ENCODE results near the gene KLHL41. TPM values are rescaled to one million over a fixed set of nuclear protein-coding genes. Genes with fewer than 3 reads are reported as not detected.
"Not testable (repeated sequence)": the region's sequence is repeated elsewhere in the genome, so short reads cannot be mapped to it uniquely, and the experiment has no call there.

Gene KLHL41
- polyA plus RNA-seq, 3 donors: 0.45 to 1.5 (median 0.45) TPM

GRCh38 chr2:169495310-169495928, 14.1 kb upstream of the KLHL41 start:
- 97 to 99% (median 99%) methylated on average over 5 of the region's 5 CpGs for WGBS, 3 donors
- no peak overlapping the region for H3K27ac ChIP-seq (ENCODE audit: low read depth, low read length)

- no peak overlapping the region for H3K27ac ChIP-seq (ENCODE audit: low read depth, low read length)
- WGBS, 3 donors: 98% methylated on average over 17 to 19 of the region's 19 CpGs
Measured at GRCh38 chr2:169504651-169505050, 4.9 kb upstream of the KLHL41 start.

- H3K27ac ChIP-seq (ENCODE audit: low read depth, low read length): no peak overlapping the region
Measured at GRCh38 chr2:169507698-169508097, 1.8 kb upstream of the KLHL41 start.

- 81 to 93% (median 87%) methylated on average over 8 of the region's 8 CpGs for WGBS, 3 donors
- H3K27ac ChIP-seq (ENCODE audit: low read depth, low read length): no peak overlapping the region
Measured at GRCh38 chr2:169509955-169510354, 453 bp downstream of the KLHL41 start.

- no peak overlapping the region for H3K27ac ChIP-seq (ENCODE audit: low read depth, low read length)
- WGBS, 3 donors: 97 to 100% (median 99%) methylated on average over 4 of the region's 4 CpGs
Measured at GRCh38 chr2:169510496-169510895, 994 bp downstream of the KLHL41 start.

GRCh38 chr2:169511818-169512217, 2.3 kb downstream of the KLHL41 start:
- 74 to 94% (median 88%) methylated on average over 1 of the region's 1 CpG for WGBS, 3 donors
- H3K27ac ChIP-seq (ENCODE audit: low read depth, low read length): no peak overlapping the region

- no peak overlapping the region for H3K27ac ChIP-seq (ENCODE audit: low read depth, low read length)
- WGBS, 3 donors: 71 to 78% (median 75%) methylated on average over 2 of the region's 2 CpGs
Measured at GRCh38 chr2:169512525-169512924, 3.0 kb downstream of the KLHL41 start.

GRCh38 chr2:169513094-169513493, 3.6 kb downstream of the KLHL41 start:
- 89 to 97% (median 95%) methylated on average over 1 of the region's 1 CpG for WGBS, 3 donors
- no peak overlapping the region for H3K27ac ChIP-seq (ENCODE audit: low read depth, low read length)

- WGBS, 3 donors: 69 to 85% (median 79%) methylated on average over 3 of the region's 3 CpGs
- H3K27ac ChIP-seq (ENCODE audit: low read depth, low read length): no peak overlapping the region
Measured at GRCh38 chr2:169513926-169514325, 4.4 kb downstream of the KLHL41 start.

GRCh38 chr2:169514758-169515157, 5.3 kb downstream of the KLHL41 start:
- 88 to 95% (median 92%) methylated on average over 7 of the region's 7 CpGs for WGBS, 3 donors
- H3K27ac ChIP-seq (ENCODE audit: low read depth, low read length): not testable (repeated sequence)

GRCh38 chr2:169516488-169516995, 7.0 kb downstream of the KLHL41 start:
- H3K27ac ChIP-seq (ENCODE audit: low read depth, low read length): not testable (repeated sequence)
- WGBS, 3 donors: 95 to 96% (median 96%) methylated on average over 10 of the region's 10 CpGs

GRCh38 chr2:169520896-169521295, 11.4 kb downstream of the KLHL41 start:
- no peak overlapping the region for H3K27ac ChIP-seq (ENCODE audit: low read depth, low read length)

- 42 to 73% (median 72%) methylated on average over 5 of the region's 5 CpGs for WGBS, 3 donors
Measured at GRCh38 chr2:169523681-169524080, 14.2 kb downstream of the KLHL41 start.

GRCh38 chr2:169525434-169525833, 15.9 kb downstream of the KLHL41 start:
- H3K27ac ChIP-seq (ENCODE audit: low read depth, low read length): no peak overlapping the region
- WGBS, 3 donors: 73 to 83% (median 81%) methylated on average over 2 of the region's 2 CpGs

More at GRCh38 chr2:169523681-169524080, 14.2 kb downstream of the KLHL41 start:
- no peak overlapping the region for H3K27ac ChIP-seq (ENCODE audit: low read depth, low read length)

- no peak overlapping the region for H3K27ac ChIP-seq (ENCODE audit: low read depth, low read length)
Measured at GRCh38 chr2:169526451-169526850, 16.9 kb downstream of the KLHL41 start.

GRCh38 chr2:169528271-169528701, 18.8 kb downstream of the KLHL41 start:
- H3K27ac ChIP-seq (ENCODE audit: low read depth, low read length): no peak overlapping the region
- 13 to 21% (median 15%) methylated on average over 2 of the region's 2 CpGs for WGBS, 3 donors

GRCh38 chr2:169539460-169539859, 30.0 kb downstream of the KLHL41 start:
- H3K27ac ChIP-seq (ENCODE audit: low read depth, low read length): not testable (repeated sequence)
- 93 to 100% (median 97%) methylated on average over 2 of the region's 2 CpGs for WGBS, 3 donors

GRCh38 chr2:169540146-169540545, 30.6 kb downstream of the KLHL41 start:
- 58 to 83% (median 70%) methylated on average over 2 of the region's 2 CpGs for WGBS, 3 donors
- no peak overlapping the region for H3K27ac ChIP-seq (ENCODE audit: low read depth, low read length)

GRCh38 chr2:169542433-169542832, 32.9 kb downstream of the KLHL41 start:
- WGBS, 3 donors: 93 to 97% (median 94%) methylated on average over 3 of the region's 3 CpGs

GRCh38 chr2:169546756-169547155, 37.3 kb downstream of the KLHL41 start:
- 93 to 98% (median 98%) methylated on average over 2 of the region's 2 CpGs for WGBS, 3 donors

More at GRCh38 chr2:169542433-169542832, 32.9 kb downstream of the KLHL41 start:
- H3K27ac ChIP-seq (ENCODE audit: low read depth, low read length): no peak overlapping the region

More at GRCh38 chr2:169546756-169547155, 37.3 kb downstream of the KLHL41 start:
- H3K27ac ChIP-seq (ENCODE audit: low read depth, low read length): no peak overlapping the region
